Limb (tissue), 2 donors: ENCODE results near the gene BMP10.

Experiments used
- DNase-seq, 2 donors: peaks; one replicate each; pipeline ENCODE4 v3.0.0-alpha.2; 2016; ENCODE audit errors: extremely low spot score in 2 of 2

The BMP10 gene

DNA sequence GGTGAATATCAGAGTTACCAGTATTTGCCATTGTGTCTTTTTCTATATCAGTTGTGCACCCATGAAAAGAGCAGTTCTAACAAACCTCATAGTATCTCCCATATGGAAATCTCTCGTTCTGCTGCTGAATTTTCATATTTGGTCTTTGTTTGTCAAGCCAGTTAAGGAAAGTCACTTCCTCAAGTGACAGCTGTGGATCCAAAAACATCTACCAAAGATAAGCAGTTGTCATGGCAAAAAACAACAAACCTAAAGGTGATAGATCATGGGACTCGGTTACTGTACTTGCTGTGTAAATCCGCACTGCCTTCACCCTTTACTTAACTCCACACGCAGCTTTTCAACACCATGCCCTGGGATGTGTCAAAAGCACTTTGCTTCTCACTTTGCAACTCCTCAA is 17.3 kb downstream of the BMP10 start:
- no peak for DNase-seq

- no peak for DNase-seq
These were observed 18.2 kb downstream of the BMP10 start for GRCh38 chr2:68853035-68853434.

- no peak for DNase-seq
These were observed 20.7 kb downstream of the BMP10 start for GRCh38 chr2:68850524-68850923.

GRCh38 chr2:68849579-68850030 is 21.6 kb downstream of the BMP10 start:
- DNase-seq = no peak

- DNase-seq = no peak
These were observed 23.4 kb downstream of the BMP10 start for GRCh38 chr2:68847751-68848150.

DNA sequence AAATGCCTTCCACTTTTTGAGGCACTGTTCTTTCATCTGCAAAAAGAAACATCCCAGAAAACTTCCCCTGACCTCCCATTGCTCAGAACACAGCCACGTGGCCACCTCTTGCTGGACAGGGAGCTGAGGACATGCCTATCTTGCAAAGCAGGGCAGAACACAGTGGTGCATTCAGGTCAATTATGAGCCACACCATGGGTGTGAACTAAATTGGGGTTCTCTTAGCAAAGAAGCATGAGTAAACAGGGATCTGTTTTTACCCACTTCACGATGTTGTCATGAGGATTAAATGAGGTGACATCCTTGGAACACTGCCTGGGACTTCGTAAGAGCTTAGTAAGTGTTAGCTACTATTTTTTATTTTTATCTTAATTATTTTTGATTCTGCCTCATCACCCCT is 25.1 kb downstream of the BMP10 start:
- no peak for DNase-seq

DNA sequence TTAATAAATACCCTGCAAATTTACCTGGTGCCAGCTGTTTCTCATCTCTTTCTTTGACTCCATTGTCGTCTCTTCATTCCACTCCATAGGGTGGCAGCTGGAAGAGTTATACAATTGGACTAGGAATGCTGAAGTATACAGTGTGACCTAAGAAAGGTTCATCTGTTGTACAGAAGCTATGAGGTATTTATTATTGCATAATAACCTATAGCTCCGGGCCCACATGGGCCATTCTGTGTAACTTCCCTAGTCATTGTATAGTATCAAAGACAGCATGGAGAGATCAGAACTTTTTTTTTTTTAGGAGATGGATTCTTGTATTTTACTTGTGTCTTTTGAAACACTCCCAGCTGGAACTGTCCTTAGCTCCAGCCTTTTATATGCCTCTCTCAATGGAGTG is 26.2 kb downstream of the BMP10 start:
- no peak for DNase-seq

DNA sequence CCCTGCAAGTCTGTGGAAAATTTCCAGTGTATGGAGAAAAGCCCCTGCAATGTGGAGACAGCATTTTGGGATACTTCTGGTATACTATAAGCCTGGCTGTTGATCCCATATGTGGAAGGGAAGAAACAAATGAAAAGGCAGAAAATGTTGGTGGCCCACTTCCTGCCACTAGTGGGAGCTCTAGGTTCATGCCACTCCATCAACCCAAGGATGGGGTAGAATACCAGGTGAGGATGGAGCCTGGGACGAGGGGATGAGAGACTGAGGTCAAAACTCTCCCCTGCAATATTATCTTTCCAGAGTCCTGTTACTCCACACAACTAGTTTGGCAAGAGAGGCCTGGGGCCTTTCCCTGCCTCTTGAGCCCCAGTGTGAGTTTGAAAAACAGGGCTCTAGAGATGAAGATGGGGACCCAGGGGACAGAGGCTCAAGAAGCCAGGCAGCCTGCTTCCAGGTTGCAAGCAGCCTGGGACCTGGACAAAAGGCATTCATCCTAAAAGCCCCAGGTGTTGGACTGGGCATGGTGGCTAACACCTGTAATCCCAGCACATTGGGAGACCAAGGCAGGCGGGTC is 31.9 kb downstream of the BMP10 start:
- no peak for DNase-seq

GRCh38 chr2:68838641-68839040 is 32.6 kb downstream of the BMP10 start:
- no peak for DNase-seq

DNA sequence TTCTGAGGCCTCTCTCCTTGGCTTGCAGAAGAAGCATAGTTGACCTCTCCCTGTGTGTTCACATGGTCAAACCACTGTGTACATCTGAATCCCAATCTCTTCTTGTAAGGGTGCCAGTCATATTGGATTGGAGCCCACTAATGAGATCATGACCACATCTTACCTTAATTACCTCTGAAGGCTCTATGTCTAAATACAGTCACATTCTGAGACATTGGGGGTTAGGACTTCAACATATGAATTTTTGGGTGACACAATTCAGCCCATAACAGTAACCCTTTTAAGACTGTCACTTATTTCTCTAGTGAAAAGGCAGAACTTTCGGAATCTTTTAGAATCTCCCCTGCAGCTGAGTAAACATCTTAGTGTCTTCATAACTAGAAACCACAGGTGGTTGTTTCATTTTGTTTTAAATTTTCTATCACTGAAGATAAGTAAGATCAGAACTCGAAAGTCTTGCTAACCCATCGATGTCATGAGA is 33.3 kb downstream of the BMP10 start:
- DNase-seq = no peak

DNA sequence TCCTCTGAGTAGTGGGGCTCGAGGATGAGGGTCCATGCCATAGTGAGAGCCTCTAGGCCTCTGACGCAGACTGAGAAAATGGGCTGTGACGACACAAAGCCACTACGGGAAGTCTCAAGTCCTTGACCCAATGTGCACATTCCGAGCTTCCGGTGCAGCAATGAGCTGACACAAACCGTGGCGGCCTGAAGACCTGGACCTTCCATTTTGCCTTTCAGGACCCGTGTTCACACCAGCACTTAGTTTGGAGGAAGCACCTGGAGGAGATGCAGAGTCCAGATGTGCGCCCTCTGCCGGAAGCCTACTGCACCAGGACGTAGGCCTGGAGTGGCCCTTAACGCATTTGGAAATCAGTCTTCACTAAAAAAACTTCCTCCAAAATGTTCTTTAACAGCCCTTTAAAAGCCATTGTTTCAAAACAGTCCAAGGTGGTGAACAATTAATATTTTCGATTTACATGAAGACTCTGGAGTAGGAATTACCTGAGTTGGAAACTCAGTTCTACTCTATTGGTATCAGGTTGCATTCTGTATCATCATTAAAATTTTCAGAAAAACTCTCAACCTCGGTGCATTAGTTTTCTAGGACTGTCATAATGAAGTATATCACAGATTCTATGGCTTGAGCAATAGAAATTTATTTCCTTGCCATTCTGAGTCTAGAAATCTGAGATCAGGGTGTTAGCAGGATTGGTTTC is 33.9 kb downstream of the BMP10 start:
- peak; percentile 15 to 48 for DNase-seq

DNA sequence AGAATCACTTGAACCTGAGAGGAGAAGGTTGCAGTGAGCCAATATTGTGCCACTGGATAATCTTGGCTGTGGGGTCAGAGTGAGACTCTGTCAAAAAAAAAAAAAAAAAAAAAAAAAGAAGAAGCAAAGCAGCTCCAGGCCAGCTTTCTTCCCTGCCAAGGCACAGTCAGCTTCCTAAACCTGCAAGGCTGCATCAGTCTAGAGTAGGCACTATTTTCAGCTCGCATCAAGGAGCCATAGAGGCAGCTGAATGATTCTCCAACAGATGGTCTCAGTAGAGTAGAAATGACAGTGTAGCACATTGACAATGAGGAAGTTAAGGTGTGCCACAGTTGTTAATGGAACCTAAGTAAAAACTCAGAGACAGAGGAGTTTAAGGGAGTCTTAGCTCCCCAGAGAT is 35.6 kb downstream of the BMP10 start:
- DNase-seq = no peak

GRCh38 chr2:68834737-68835376 is 36.3 kb downstream of the BMP10 start:
- DNase-seq = no peak

GRCh38 chr2:68833162-68833561 is 38.0 kb downstream of the BMP10 start:
- DNase-seq = no peak

DNA sequence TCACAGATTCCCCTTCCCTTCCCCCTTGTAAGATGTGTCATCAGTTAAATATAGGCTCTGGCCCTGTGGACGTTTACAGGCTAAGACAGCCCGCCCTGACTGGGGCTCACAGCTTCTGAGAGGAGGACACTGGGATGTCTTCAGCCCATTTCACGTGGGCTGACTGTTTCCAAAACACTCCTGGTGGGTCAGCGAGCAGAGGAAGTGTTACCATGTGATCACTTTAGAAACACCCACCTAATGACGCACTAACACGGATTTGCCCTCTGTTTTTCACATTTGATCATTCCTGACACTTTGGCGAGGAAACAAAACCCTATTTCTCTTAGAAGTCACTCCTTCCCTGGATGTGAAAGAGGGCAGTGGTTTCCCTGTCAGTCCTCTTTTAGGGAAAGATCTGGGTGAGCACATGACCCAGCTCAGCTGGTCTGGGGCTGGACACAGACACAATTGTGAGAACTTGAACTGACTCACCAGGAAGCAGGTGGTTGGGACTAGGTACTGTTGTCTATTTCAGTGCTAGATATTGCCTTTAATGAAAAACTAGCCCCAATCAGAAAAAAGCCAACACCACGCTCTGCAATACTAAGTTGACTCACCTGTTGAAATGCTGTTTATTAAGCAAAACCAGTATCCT is 38.8 kb downstream of the BMP10 start:
- peak in 1 of 2 donors; percentile 25 for DNase-seq

- peak in 1 of 2 donors; percentile 50 for DNase-seq
These were observed 39.4 kb downstream of the BMP10 start for GRCh38 chr2:68831686-68832232.

DNA sequence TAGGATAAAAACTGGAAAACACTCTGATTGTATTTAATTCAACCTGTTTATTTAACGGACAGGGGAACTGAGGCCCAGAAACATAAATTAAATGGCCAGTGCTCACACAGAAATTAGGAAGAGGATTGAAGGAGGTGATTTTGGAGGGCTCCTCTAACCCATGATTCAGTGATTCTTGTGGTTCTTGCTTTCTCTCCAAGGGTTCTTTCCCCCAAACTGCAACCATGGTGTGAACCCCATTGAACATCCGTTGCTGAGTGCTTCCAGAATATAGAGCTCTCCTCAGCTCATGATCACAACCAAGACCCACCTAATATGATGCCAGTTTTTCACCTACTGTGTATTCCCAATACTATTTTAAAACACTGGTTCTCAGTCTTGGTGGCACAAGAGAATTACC is 41.4 kb downstream of the BMP10 start:
- no peak for DNase-seq

DNA sequence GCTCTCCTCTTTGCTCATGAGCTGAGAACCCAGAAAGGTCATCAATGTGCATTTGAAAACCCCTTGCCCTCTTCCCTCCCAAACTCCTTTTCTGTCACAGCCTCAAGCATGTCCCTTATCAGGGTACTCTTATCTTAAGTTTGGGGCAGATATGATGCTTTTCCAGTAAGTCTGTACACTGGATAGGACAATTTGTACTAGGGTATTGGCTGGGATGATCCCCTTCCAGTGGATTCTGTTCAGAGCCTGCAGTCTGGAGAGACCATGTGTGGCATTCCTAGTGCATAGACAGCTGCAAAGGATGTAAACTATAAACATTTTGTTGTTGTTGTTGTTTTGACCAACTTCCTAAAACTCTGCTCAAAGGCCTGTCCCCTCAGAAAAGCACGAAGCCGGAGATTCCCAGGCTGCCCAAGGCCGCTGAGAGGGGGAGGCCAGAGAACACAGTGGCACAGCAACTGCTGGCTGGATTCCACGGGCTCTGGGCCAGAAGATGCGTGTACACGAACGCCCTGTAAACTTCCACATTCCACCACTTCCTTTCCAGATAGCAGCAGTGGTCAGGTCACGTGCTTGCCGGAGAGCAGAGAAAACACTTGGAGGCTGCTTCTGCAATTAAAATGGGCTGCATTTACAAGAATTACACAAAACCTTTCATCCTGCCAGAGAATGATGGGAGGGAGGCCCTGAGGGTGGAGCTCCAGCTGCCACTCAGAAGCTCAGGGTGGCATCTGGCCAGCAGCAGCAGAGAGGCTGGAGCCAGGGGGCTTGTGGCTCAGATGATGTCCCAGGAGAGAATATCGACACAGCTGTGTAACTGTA is 42.1 kb downstream of the BMP10 start:
- DNase-seq = peak; percentile 90

DNA sequence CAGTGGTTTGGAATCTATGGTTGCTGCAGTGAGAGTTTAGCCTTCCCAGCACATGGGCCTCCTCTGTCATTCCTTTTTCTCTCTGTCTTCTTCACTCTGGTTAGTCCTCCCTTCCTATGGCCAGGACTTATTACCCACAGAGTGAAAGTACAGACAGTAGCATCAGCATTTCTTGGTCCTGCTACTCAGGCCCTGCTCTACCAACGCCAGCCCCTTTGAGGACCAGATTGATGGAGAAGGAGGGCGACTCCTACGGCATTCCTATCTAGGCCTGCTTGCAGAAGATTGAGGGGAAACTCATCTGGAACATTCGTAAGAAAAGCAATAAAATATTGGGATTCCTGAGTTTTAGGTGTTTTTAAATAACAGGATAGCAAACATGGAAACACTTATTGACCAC is 43.5 kb downstream of the BMP10 start:
- no peak for DNase-seq

DNA sequence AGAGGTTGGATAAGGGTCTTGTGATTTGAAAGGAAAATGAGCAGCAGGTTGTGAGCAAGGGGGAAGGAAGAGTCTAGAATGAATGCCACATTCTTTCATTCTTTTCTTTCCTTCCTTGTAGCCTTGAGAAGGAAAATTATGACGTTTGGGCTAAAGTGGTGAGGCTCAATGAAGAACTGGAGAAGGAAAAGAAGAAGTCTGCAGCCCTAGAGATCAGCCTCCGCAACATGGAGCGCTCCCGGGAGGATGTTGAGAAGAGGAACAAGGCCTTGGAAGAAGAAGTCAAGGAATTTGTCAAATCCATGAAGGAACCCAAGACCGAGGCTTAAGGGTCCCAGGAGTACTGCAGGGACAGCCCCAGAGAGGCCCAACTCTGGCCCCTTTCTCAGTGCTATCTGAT is 45.3 kb downstream of the BMP10 start:
- DNase-seq = no peak

- DNase-seq = no peak
These were observed 46.4 kb downstream of the BMP10 start for GRCh38 chr2:68824831-68825230.
